GM21423 (cell line): Measurements from ENCODE around the gene RAB1B.
"Not testable (repeated sequence)": the region's sequence is repeated elsewhere in the genome, so short reads cannot be mapped to it uniquely, and the experiment has no call there.

Experiments
- ATAC-seq: cut with Tn5 transposase; IDR thresholded peaks from one replicate; pipeline ENCODE4 v1.9.1; 2021; ENCODE audit warnings: mild to moderate bottlenecking, moderate library complexity; ENCODE audit not compliant: unreplicated experiment

Gene RAB1B

GRCh38 chr11:66294626-66295620, 26.5 kb downstream of the RAB1B start:
- ATAC-seq: no peak

GRCh38 chr11:66297610-66298009, 29.2 kb downstream of the RAB1B start:
- ATAC-seq: no peak

GRCh38 chr11:66299186-66299585, 30.7 kb downstream of the RAB1B start:
- ATAC-seq: no peak

GRCh38 chr11:66302656-66303055, 34.2 kb downstream of the RAB1B start:
- ATAC-seq: no peak

GRCh38 chr11:66309475-66309874, 41.0 kb downstream of the RAB1B start:
- no peak for ATAC-seq

- no peak for ATAC-seq
Observed at GRCh38 chr11:66310324-66310723, 41.9 kb downstream of the RAB1B start.

- ATAC-seq: not testable (repeated sequence)
Observed at GRCh38 chr11:66310803-66311440, 42.5 kb downstream of the RAB1B start.

- ATAC-seq: no peak
Observed at GRCh38 chr11:66311470-66311964, 43.1 kb downstream of the RAB1B start.

GRCh38 chr11:66311965-66312548, 43.6 kb downstream of the RAB1B start:
- peak; percentile 55 for ATAC-seq

- ATAC-seq: peak; percentile 71
Observed at GRCh38 chr11:66312549-66313320, 44.3 kb downstream of the RAB1B start.

GRCh38 chr11:66313321-66314185, 45.1 kb downstream of the RAB1B start:
- no peak for ATAC-seq

- ATAC-seq: no peak
Observed at GRCh38 chr11:66314186-66314501, 45.7 kb downstream of the RAB1B start.

- ATAC-seq: no peak
Observed at GRCh38 chr11:66314561-66315497, 46.4 kb downstream of the RAB1B start.

- ATAC-seq: no peak
Observed at GRCh38 chr11:66315498-66315885, 47.1 kb downstream of the RAB1B start.

- no peak for ATAC-seq
Observed at GRCh38 chr11:66315921-66316811, 47.7 kb downstream of the RAB1B start.

GRCh38 chr11:66316849-66317251, 48.4 kb downstream of the RAB1B start, which contains the start of gene CD248:
Gene CD248, minus strand, starts transcription at chr11:66317044. Its CDS starts 17 bp downstream, at chr11:66317027.
- no peak for ATAC-seq

- ATAC-seq: no peak
Observed at GRCh38 chr11:66317322-66317722, 48.9 kb downstream of the RAB1B start.
